ENCODE data around the gene ASB8. TPM values are rescaled to one million over a fixed set of nuclear protein-coding genes. Genes with fewer than 3 reads are reported as not detected.
A peak's percentile ranks its signal among the peaks of the same experiment; 100 is the strongest.

The ASB8 gene
- polyA plus RNA-seq, 3 donors = 23.8 to 50.0 (median 38.4) TPM

GRCh38 chr12:48201091-48201490, 43.8 kb upstream of the ASB8 start:
- Histone ChIP-seq H3K27me3 (ENCODE audit: control insufficient read depth in 2 of 2, insufficient read depth in 2 of 2, low read length in 2 of 2) (no peaks in the 10 kb centered on the region), H3K4me2 (replicated peaks; ENCODE audit: extremely low read depth, low read length, poor library complexity, severe bottlenecking) (peak overlapping the region; percentile 96), H3K79me2 (ENCODE audit: insufficient read depth, low read length) (peaks cover 24% of the 10 kb centered on the region), H3K9me3 (replicated peaks in 1 of 2; ENCODE audit: control insufficient read depth in 1 of 2, insufficient read depth in 1 of 2, low read length in 2 of 2) (peaks cover 9 to 14% of the 10 kb centered on the region in 2 donors), H3K27ac (ENCODE audit: low read depth in 1 of 2, low read length in 2 of 2) (peak overlapping the region in 1 of 2 donors; percentile 14), H3K4me1 (ENCODE audit: control insufficient read depth in 1 of 2, insufficient read depth in 2 of 2, low read length in 2 of 2) (peaks cover 38 to 47% of the 10 kb centered on the region in 2 donors), H3K9ac (ENCODE audit: insufficient read depth, low read length, poor library complexity, severe bottlenecking) (no peak overlapping the region), H2AFZ (ENCODE audit: insufficient read depth, low read depth, low read length, poor library complexity, severe bottlenecking) (no peak overlapping the region), H3K4me3 (replicated peaks in 1 of 3; ENCODE audit: low read depth in 2 of 3, low read length in 3 of 3) (peak overlapping the region in 1 of 3 experiments; percentile 78), H4K20me1 (ENCODE audit: insufficient read depth, low read length) (no peaks in the 10 kb centered on the region), H3K36me3 (replicated peaks in 1 of 2; ENCODE audit: control insufficient read depth in 1 of 2, insufficient read depth in 2 of 2, low read length in 2 of 2) (peaks cover 0 to 12% of the 10 kb centered on the region in 2 donors)
- WGBS (ENCODE audit: insufficient coverage) = no CpG with 5 or more reads among the region's 3 CpGs
- H3K27me3 Mint-ChIP-seq (ENCODE audit: low read depth in 3 of 3) = no peaks in the 10 kb centered on the region
- DNase-seq = no peak
- TF ChIP-seq, protein P1, sequence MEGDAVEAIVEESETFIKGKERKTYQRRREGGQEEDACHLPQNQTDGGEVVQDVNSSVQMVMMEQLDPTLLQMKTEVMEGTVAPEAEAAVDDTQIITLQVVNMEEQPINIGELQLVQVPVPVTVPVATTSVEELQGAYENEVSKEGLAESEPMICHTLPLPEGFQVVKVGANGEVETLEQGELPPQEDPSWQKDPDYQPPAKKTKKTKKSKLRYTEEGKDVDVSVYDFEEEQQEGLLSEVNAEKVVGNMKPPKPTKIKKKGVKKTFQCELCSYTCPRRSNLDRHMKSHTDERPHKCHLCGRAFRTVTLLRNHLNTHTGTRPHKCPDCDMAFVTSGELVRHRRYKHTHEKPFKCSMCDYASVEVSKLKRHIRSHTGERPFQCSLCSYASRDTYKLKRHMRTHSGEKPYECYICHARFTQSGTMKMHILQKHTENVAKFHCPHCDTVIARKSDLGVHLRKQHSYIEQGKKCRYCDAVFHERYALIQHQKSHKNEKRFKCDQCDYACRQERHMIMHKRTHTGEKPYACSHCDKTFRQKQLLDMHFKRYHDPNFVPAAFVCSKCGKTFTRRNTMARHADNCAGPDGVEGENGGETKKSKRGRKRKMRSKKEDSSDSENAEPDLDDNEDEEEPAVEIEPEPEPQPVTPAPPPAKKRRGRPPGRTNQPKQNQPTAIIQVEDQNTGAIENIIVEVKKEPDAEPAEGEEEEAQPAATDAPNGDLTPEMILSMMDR (IDR thresholded peaks at IDR 0.05) = no peak
- H3K4me3 Mint-ChIP-seq = peak overlapping the region in 1 of 2 donors; percentile 51
- peaks cover 46% of the 10 kb centered on the region for H3K4me1 Mint-ChIP-seq
- intact Hi-C loops (cut with micrococcal nuclease) = no loop called here
- peaks cover 18 to 23% of the 10 kb centered on the region in 2 donors for H3K36me3 Mint-ChIP-seq
- H3K9me3 Mint-ChIP-seq = peaks cover 13 to 28% (median 18%) of the 10 kb centered on the region in 7 donors
- H3K27ac Mint-ChIP-seq = peak overlapping the region in 6 of 7 donors; percentile 22 to 99 (median 56)

- Histone ChIP-seq H3K9me3 (replicated peaks in 1 of 2; ENCODE audit: control insufficient read depth in 1 of 2, insufficient read depth in 1 of 2, low read length in 2 of 2) (peaks cover 2 to 3% of the 10 kb centered on the region in 2 donors), H3K36me3 (replicated peaks in 1 of 2; ENCODE audit: control insufficient read depth in 1 of 2, insufficient read depth in 2 of 2, low read length in 2 of 2) (peaks cover 0 to 4% of the 10 kb centered on the region in 2 donors), H3K4me3 (replicated peaks in 1 of 3; ENCODE audit: low read depth in 2 of 3, low read length in 3 of 3) (peak overlapping the region; percentile 78 to 89 (median 79)), H2AFZ (ENCODE audit: insufficient read depth, low read depth, low read length, poor library complexity, severe bottlenecking) (peak overlapping the region; percentile 94), H3K27me3 (ENCODE audit: control insufficient read depth in 2 of 2, insufficient read depth in 2 of 2, low read length in 2 of 2) (peaks cover 0 to 8% of the 10 kb centered on the region in 2 donors), H3K79me2 (ENCODE audit: insufficient read depth, low read length) (peaks cover 24% of the 10 kb centered on the region), H3K27ac (ENCODE audit: low read depth in 1 of 2, low read length in 2 of 2) (peak overlapping the region; percentile 89 to 98), H4K20me1 (ENCODE audit: insufficient read depth, low read length) (no peaks in the 10 kb centered on the region), H3K9ac (ENCODE audit: insufficient read depth, low read length, poor library complexity, severe bottlenecking) (peak overlapping the region; percentile 92), H3K4me2 (replicated peaks; ENCODE audit: extremely low read depth, low read length, poor library complexity, severe bottlenecking) (peak overlapping the region; percentile 96), H3K4me1 (ENCODE audit: control insufficient read depth in 1 of 2, insufficient read depth in 2 of 2, low read length in 2 of 2) (peaks cover 38 to 47% of the 10 kb centered on the region in 2 donors)
- DNase-seq = peak in 1 of 3 donors; percentile 15
- H3K36me3 Mint-ChIP-seq = peaks cover 11 to 22% of the 10 kb centered on the region in 2 donors
- intact Hi-C loops (cut with micrococcal nuclease) = loop anchor here (2.0 to 5.0 kb wide), 2 partner anchors 43 to 153 kb away; partner anchors contain the start of genes ZNF641 (in 2 of the 2) and ASB8 (in 1 of the 2)
- peak overlapping the region; percentile 85 to 99 (median 98) for H3K27ac Mint-ChIP-seq
- H3K4me1 Mint-ChIP-seq = peaks cover 46% of the 10 kb centered on the region
- peak overlapping the region; percentile 92 to 96 for H3K4me3 Mint-ChIP-seq
- H3K27me3 Mint-ChIP-seq (ENCODE audit: low read depth in 3 of 3) = peaks cover 0 to 7% (median 2%) of the 10 kb centered on the region in 3 donors
- no CpG with 5 or more reads among the region's 3 CpGs for WGBS (ENCODE audit: insufficient coverage)
- TF ChIP-seq, protein P1 (IDR thresholded peaks at IDR 0.05) = no peak
- peaks cover 8 to 18% (median 11%) of the 10 kb centered on the region in 7 donors for H3K9me3 Mint-ChIP-seq
These were observed 42.5 kb upstream of the ASB8 start for GRCh38 chr12:48199774-48200221.

All from CD14-positive monocyte (primary cell).